ENCODE data around the gene ZNF224. TPM values are rescaled to one million over a fixed set of nuclear protein-coding genes. Genes with fewer than 3 reads are reported as not detected.

ZNF224 gene
- total and polyA plus RNA-seq, 10 of the 15 experiments (the other 5 are each of a cell fraction or from before 2014, with no cell fraction given) = 6.8 to 39.4 (median 17.2) TPM

DNA sequence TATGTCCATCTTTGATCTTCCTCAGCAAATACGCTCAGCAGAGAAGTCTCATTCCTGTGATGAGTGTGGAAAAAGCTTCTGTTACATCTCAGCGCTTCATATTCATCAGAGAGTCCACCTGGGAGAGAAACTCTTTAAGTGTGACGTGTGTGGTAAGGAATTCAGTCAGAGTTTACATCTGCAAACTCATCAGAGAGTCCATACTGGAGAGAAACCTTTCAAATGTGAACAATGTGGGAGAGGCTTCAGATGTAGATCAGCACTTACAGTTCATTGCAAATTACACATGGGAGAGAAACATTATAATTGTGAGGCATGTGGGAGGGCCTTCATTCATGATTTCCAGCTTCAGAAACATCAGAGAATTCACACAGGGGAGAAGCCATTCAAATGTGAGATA is 27.9 kb upstream of the ZNF224 start:
- peaks cover 9% of the 10 kb centered on the region for H3K9me3 ChIP-seq (replicated peaks; ENCODE audit: control insufficient read depth, insufficient read depth, low read length)
- H3K4me3 ChIP-seq = no peak overlapping the region
- ATAC-seq (no peak), DNase-seq (ENCODE audit: low read depth, low spot score) (no peak), FAIRE-seq (no peak)
- 15% methylated on average over 3 of the region's 3 CpGs for WGBS (ENCODE audit: insufficient coverage, insufficient replicate concordance, low lambda C conversion rate, missing lambda C conversion rate)
- ChIA-PET SMC1A (ENCODE audit: uncharacterized antibody, unreplicated experiment) (interaction anchor here (1.4 kb wide), 1 partner anchor 15 kb away, joined by 3 read pairs; no protein-coding TSS in a partner anchor), POLR2A (interaction anchor here (0.7 kb wide), 1 partner anchor 169 kb away, joined by 4 read pairs; no protein-coding TSS in a partner anchor), CTCF (no interaction called here), RAD21 (ENCODE audit: unreplicated experiment) (no interaction called here)
- no peak overlapping the region for H2AFZ ChIP-seq (ENCODE audit: control insufficient read depth, low read depth, low read length)
- no peaks in the 10 kb centered on the region for H3K4me1 ChIP-seq (ENCODE audit: control insufficient read depth, insufficient read depth, low read length)
- no peaks in the 10 kb centered on the region; a peak in 1 of 4 replicates for H3K36me3 ChIP-seq (ENCODE audit: control insufficient read depth in 2 of 2, insufficient read depth in 2 of 2, low read length in 1 of 2)
- H3K79me2 ChIP-seq (ENCODE audit: control insufficient read depth, insufficient read depth, low read length) = no peaks in the 10 kb centered on the region
- no peak for TF ChIP-seq MYB (IDR thresholded peaks at IDR 0.05; ENCODE audit: borderline replicate concordance, low read depth, low read length)
- no peak for TF ChIP-seq ZNF274 (IDR thresholded peaks at IDR 0.05; ENCODE audit: insufficient read depth, insufficient read length)
- TF ChIP-seq, protein P1, sequence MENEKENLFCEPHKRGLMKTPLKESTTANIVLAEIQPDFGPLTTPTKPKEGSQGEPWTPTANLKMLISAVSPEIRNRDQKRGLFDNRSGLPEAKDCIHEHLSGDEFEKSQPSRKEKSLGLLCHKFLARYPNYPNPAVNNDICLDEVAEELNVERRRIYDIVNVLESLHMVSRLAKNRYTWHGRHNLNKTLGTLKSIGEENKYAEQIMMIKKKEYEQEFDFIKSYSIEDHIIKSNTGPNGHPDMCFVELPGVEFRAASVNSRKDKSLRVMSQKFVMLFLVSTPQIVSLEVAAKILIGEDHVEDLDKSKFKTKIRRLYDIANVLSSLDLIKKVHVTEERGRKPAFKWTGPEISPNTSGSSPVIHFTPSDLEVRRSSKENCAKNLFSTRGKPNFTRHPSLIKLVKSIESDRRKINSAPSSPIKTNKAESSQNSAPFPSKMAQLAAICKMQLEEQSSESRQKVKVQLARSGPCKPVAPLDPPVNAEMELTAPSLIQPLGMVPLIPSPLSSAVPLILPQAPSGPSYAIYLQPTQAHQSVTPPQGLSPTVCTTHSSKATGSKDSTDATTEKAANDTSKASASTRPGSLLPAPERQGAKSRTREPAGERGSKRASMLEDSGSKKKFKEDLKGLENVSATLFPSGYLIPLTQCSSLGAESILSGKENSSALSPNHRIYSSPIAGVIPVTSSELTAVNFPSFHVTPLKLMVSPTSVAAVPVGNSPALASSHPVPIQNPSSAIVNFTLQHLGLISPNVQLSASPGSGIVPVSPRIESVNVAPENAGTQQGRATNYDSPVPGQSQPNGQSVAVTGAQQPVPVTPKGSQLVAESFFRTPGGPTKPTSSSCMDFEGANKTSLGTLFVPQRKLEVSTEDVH (IDR thresholded peaks at IDR 0.05; ENCODE audit: low read depth, partially characterized antibody) = no peak
- no peak for TF ChIP-seq NFIC (IDR thresholded peaks at IDR 0.05; ENCODE audit: low read depth, low read length)
- no peak for TF ChIP-seq HDAC2 (IDR thresholded peaks at IDR 0.05)
- no peak for TF ChIP-seq NFYA (IDR thresholded peaks at IDR 0.05; ENCODE audit: borderline replicate concordance, low read depth, low read length)
- no peak for TF ChIP-seq MEF2B (IDR thresholded peaks at IDR 0.05; ENCODE audit: partially characterized antibody, poor library complexity, severe bottlenecking)
- TF ChIP-seq, protein P2, sequence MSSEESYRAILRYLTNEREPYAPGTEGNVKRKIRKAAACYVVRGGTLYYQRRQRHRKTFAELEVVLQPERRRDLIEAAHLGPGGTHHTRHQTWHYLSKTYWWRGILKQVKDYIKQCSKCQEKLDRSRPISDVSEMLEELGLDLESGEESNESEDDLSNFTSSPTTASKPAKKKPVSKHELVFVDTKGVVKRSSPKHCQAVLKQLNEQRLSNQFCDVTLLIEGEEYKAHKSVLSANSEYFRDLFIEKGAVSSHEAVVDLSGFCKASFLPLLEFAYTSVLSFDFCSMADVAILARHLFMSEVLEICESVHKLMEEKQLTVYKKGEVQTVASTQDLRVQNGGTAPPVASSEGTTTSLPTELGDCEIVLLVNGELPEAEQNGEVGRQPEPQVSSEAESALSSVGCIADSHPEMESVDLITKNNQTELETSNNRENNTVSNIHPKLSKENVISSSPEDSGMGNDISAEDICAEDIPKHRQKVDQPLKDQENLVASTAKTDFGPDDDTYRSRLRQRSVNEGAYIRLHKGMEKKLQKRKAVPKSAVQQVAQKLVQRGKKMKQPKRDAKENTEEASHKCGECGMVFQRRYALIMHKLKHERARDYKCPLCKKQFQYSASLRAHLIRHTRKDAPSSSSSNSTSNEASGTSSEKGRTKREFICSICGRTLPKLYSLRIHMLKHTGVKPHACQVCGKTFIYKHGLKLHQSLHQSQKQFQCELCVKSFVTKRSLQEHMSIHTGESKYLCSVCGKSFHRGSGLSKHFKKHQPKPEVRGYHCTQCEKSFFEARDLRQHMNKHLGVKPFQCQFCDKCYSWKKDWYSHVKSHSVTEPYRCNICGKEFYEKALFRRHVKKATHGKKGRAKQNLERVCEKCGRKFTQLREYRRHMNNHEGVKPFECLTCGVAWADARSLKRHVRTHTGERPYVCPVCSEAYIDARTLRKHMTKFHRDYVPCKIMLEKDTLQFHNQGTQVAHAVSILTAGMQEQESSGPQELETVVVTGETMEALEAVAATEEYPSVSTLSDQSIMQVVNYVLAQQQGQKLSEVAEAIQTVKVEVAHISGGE (CRISPR knock-in tag; IDR thresholded peaks at IDR 0.05) = no peak
- TF ChIP-seq RB1 (IDR thresholded peaks at IDR 0.05; ENCODE audit: borderline replicate concordance) = no peak
- TF ChIP-seq GABPA (IDR thresholded peaks at IDR 0.05; ENCODE audit: low read depth) = no peak
- TF ChIP-seq, protein P3, sequence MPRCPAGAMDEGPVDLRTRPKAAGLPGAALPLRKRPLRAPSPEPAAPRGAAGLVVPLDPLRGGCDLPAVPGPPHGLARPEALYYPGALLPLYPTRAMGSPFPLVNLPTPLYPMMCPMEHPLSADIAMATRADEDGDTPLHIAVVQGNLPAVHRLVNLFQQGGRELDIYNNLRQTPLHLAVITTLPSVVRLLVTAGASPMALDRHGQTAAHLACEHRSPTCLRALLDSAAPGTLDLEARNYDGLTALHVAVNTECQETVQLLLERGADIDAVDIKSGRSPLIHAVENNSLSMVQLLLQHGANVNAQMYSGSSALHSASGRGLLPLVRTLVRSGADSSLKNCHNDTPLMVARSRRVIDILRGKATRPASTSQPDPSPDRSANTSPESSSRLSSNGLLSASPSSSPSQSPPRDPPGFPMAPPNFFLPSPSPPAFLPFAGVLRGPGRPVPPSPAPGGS (IDR thresholded peaks at IDR 0.05; ENCODE audit: borderline replicate concordance, insufficient read depth, low read depth, low read length, poor library complexity, severe bottlenecking) = no peak
- TF ChIP-seq NR2F1 (conservative IDR thresholded peaks at IDR 0.05) = no peak
- H3K4me2 ChIP-seq (ENCODE audit: control insufficient read depth, insufficient read depth) = no peak overlapping the region
- H3K27me3 ChIP-seq (replicated peaks in 1 of 2; ENCODE audit: control insufficient read depth in 2 of 2, insufficient read depth in 2 of 2, low read length in 1 of 2) = no peaks in the 10 kb centered on the region
- intact Hi-C loops (cut with micrococcal nuclease; ENCODE audit: unreplicated experiment) (no loop called here), in situ Hi-C loops (cut with MboI) (no loop called here)
- no peaks in the 10 kb centered on the region for H4K20me1 ChIP-seq (ENCODE audit: control insufficient read depth, insufficient read depth)
- H3K9ac ChIP-seq (ENCODE audit: control insufficient read depth, insufficient read depth, low read length) = no peak overlapping the region
- H3K27ac ChIP-seq (ENCODE audit: control insufficient read depth, insufficient read depth) = no peak overlapping the region
- BruUV-seq (replicated peaks) = no TSS peak
